Posterior cingulate gyrus (tissue), 11 donors: ENCODE data around the gene BCAP31.
A peak's percentile ranks its signal among the peaks of the same experiment; 100 is the strongest.

ENCODE experiments used
- DNase-seq, 10 donors: peaks; one replicate each; pipeline versions ENCODE4 v3.0.0 to v3.0.0-alpha.2; 2020 to 2021; ENCODE audit warnings: mixed read lengths in 3 of 10
- intact Hi-C: fragments of 100-400 bp; cut with DNase I; formaldehyde crosslinking; loops from one replicate; pipeline ENCODE4 v1.15.1; 2023

Gene BCAP31

GRCh38 chrX:153668423-153669173 lies 55.6 kb downstream of the BCAP31 start:
- peak in 2 of 10 donors; percentile 53 to 66 for DNase-seq
- intact Hi-C loops, result loop anchor here (5.0 kb wide), 2 partner anchors 56 to 131 kb away; no protein-coding TSS in a partner anchor

DNA sequence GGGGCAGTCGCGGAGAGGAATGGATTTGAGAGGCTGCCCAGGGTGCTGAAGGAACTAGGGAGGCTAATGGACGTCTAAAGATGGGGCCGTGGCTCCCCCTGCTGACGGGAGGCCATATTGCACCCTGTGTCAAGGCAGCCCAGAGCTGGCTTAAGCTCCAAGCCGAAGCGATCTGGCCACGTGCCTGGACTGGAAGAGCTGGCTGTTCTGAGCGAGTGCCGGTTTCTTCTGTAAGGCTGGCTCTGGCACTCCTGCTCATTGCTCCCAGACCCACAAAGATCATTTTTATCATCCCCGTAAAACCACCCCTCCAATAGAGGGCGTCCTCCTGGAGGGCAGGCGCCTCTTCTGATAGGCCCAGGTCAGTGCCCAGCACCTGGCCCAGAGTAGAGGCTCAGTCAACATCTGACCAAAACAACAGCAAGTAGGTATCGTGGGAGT lies 56.2 kb downstream of the BCAP31 start:
- peak; percentile 73 to 98 (median 90) for DNase-seq
- intact Hi-C loops, result loop anchor here (1.0 to 5.0 kb wide), 3 partner anchors 56 to 131 kb away; no protein-coding TSS in a partner anchor

DNA sequence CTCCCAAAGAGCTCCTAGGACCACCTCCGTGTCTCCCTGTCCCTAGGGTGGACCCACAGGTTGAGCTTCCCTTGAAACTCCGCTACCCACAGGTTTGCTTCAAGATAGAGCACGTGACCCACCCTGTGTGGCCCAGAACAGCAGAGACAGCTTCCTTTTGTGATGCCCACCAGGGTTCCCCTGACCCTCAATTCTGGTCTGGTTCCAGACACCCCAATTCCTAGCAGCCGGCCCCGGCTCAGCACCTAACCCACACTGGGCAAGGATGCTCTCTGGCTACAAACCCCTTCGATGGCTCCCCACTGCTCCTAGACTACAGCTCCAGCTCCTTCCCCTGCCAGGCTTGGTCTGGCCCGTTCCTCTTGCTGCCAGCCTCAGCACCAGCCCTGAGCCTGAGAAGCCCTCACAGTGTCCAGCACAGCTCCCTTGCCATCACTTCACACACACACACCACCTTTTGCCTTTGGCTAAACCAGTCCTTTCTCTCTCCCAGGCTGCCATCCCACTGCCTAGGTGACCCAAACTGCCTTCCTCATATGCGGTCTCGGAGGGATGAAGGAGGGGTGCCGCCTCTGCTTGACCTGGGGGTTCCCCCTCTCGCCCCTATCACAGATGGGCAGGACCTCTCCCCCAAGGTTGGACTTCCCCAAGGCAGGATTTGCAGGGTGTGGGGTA lies 56.8 kb downstream of the BCAP31 start:
- intact Hi-C loops, result loop anchor here (1.0 to 5.0 kb wide), 3 partner anchors 55 to 130 kb away; no protein-coding TSS in a partner anchor

DNA sequence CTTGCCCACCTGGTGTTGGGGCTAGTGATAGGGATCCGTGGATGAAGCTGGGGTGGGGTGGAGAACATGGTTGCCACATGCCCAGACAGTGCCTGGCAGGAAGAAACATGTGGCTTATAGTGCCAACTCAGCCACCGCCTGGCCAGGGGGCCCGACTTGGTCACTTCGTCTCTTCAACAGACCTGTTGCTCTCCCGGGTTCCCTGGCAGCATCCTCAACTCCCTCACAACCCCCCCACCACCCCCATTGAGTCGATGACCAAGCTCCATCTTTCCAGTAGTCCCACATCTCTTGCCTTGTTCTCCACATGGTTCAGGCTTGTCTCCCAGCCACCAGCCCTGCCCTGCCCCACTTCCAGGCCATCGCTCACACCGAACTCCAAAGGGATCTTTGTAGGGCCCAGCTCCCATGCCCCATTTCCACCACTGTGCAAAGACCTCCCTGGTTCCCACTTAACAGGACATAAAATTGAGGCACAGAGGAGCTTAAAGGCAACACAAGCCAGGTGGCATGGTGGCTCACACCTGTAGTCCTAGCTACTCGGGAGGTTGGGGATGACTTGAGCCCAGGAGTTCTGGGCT lies 58.4 kb downstream of the BCAP31 start:
- DNase-seq, result peak in 2 of 10 donors; percentile 60 to 63
- intact Hi-C loops, result loop anchor here (5.0 kb wide), 2 partner anchors 54 to 129 kb away; no protein-coding TSS in a partner anchor

More for the DNA sequence above, 56.8 kb downstream of the BCAP31 start:
- peak in 2 of 10 donors; percentile 48 to 55 for DNase-seq

- intact Hi-C loops, result no loop called here
- peak in 6 of 10 donors; percentile 21 to 90 (median 54) for DNase-seq
These were observed 61.9 kb downstream of the BCAP31 start for GRCh38 chrX:153662266-153662665.

DNA sequence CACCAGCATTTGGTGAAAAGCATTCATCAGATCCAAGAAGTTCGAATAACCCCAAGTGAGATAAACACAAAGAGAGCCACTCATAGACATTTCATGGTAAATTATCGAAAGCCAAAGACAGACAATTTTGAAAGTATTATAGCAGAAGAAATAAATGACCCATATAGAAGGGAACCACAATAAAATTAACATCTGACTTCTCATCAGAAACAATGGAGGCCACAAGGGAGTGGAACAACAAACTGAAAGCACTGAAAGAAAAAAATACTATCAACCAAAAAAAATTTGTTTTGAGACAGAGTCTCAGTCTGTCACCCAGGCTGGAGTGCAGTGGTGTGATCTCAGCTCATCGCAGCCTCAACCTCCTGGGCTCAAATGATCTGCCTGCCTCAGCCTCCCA lies 64.9 kb downstream of the BCAP31 start:
- intact Hi-C loops, result no loop called here
- DNase-seq, result no peak

DNA sequence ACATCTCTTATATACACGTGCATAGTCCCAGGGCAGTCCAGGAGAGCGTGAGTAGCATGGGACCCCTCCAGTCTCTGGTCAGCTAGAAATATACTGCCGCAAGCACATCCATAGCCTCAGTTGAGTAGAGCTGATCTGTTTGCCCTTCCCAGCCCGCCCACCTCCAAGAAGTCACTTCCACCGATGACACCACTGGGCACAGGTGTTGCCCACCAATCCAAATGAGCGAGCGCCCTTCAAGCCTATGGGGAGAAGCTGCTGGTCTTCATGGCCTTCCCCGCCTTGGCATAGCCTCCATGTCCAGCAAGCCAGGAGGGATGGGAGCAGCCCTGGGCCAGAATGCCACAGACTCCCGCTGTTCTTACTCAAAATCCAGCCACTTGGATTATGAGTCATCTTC lies 67.0 kb downstream of the BCAP31 start:
- peak in 2 of 10 donors; percentile 11 to 35 for DNase-seq
- intact Hi-C loops, result no loop called here

DNA sequence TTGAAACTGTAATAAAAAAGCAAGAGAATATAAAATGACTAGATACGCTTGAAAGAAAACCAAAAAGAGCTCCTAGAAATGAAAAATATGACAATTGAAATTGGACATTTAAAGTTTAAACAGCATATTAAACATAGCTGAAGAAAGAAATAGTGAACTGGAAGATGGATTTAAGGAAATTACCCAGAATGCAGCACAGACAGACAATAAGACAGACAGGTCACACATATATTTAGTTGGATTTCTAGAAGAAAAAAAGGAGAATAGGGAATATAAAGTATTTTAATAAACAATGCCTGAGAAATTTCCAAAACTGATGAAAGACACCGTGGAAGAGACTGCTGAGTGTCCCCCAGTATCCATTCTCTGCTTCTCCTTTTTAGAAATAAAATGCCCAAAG lies 70.6 kb downstream of the BCAP31 start:
- no peak for DNase-seq
- intact Hi-C loops, result no loop called here

- peak in 4 of 10 donors; percentile 0 to 70 (median 24) for DNase-seq
- intact Hi-C loops, result no loop called here
These were observed 72.6 kb downstream of the BCAP31 start for GRCh38 chrX:153651540-153652079.

DNA sequence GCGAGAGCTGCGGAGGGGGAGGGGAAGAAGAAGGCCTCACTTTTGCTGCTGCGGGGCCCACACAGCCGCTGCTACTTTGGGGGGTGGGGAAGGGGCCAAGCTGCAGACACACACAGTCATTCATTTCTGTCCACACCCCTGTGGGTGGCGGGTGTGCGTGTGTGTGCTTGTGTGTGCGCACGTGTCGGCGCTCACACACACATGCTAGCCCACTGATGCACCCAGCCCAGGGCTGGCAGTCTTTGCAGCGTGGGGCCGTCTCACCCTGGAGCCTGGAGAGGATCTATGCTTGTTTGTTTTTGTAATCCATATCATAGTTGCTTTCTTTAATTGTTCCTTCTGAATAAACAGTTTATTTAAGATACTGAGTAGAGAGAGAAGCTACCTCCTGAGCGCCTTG lies 73.2 kb downstream of the BCAP31 start:
- intact Hi-C loops, result no loop called here
- peak in 3 of 10 donors; percentile 2 to 52 (median 17) for DNase-seq
